HepG2 (cell line): Measurements from ENCODE around the gene ZFHX3. TPM values are rescaled to one million over a fixed set of nuclear protein-coding genes. Genes with fewer than 3 reads are reported as not detected.

Experiments
- AKAP8 ChIP-seq: sonication (generic); formaldehyde crosslinking; IDR thresholded peaks from 2 replicates; pipeline ENCODE4 v1.5.1; 2020; ENCODE audit warnings: mild to moderate bottlenecking, missing genetic modification reagents
- CBX5 ChIP-seq: sonication (generic); formaldehyde crosslinking; IDR thresholded peaks from 2 replicates; pipeline ENCODE4 v1.4.0; 2020; ENCODE audit warnings: missing genetic modification reagents, borderline replicate concordance
- CREB1 ChIP-seq, 2 experiments: fragments of 450-650 bp in 1 of 2; IDR thresholded peaks; 2 replicates each; pipeline ENCODE4 v1.6.1; 2016 to 2017; ENCODE audit warnings: control low read depth in 1 of 2, mild to moderate bottlenecking in 1 of 2, missing compliant biosample characterization in 1 of 2, missing genetic modification characterization in 1 of 2
- GFI1 ChIP-seq: sonication (generic); formaldehyde crosslinking; IDR thresholded peaks from 2 replicates; pipeline ENCODE4 v1.5.0; 2020; ENCODE audit warnings: missing genetic modification reagents, mild to moderate bottlenecking, borderline replicate concordance
- KLF6 ChIP-seq: IDR thresholded peaks from 2 replicates; pipeline ENCODE4 v1.8.0; 2016; ENCODE audit warnings: missing biosample characterization, missing genetic modification reagents
- NFE2L1 ChIP-seq: sonication (generic); formaldehyde crosslinking; IDR thresholded peaks from 2 replicates; pipeline ENCODE4 v1.4.0; 2020; ENCODE audit warnings: missing genetic modification reagents, mild to moderate bottlenecking, borderline replicate concordance
- SAP130 ChIP-seq: IDR thresholded peaks from 2 replicates; pipeline ENCODE4 v1.6.1; 2016; ENCODE audit warnings: low read depth
- SATB2 ChIP-seq: sonication (generic); formaldehyde crosslinking; IDR thresholded peaks from 2 replicates; pipeline ENCODE4 v1.5.0; 2020; ENCODE audit warnings: missing genetic modification reagents
- SKI ChIP-seq: fragments of 450-650 bp; IDR thresholded peaks from one replicate; pipeline ENCODE4 v1.6.1; 2018; ENCODE audit warnings: mild to moderate bottlenecking; ENCODE audit not compliant: partially characterized antibody
- U2AF1 ChIP-seq: fragments of 200-400 bp; formaldehyde crosslinking; optimal IDR thresholded peaks from 2 replicates; pipeline ENCODE3; 2017; ENCODE audit warnings: mild to moderate bottlenecking, low read depth, low read length
- ZBTB43 ChIP-seq: sonication (generic); formaldehyde crosslinking; conservative IDR thresholded peaks from 2 replicates; pipeline ENCODE4 v1.4.0; 2020; ENCODE audit warnings: missing genetic modification reagents
- ZFP90 ChIP-seq: sonication (generic); formaldehyde crosslinking; IDR thresholded peaks from 2 replicates; pipeline ENCODE4 v1.8.0; 2022; ENCODE audit warnings: missing genetic modification reagents, mild to moderate bottlenecking, inconsistent platforms, borderline replicate concordance
- ZNF761 ChIP-seq: sonication (generic); formaldehyde crosslinking; conservative IDR thresholded peaks from 2 replicates; pipeline ENCODE4 v1.4.0; 2020; ENCODE audit warnings: mild to moderate bottlenecking, missing genetic modification reagents
- ZNF784 ChIP-seq: sonication (generic); formaldehyde crosslinking; IDR thresholded peaks from 2 replicates; pipeline ENCODE4 v1.5.1; 2020; ENCODE audit warnings: missing genetic modification reagents, mild to moderate bottlenecking, borderline replicate concordance
- ZSCAN25 ChIP-seq: sonication (generic); formaldehyde crosslinking; IDR thresholded peaks from 2 replicates; pipeline ENCODE4 v1.8.0; 2022; ENCODE audit warnings: mild to moderate bottlenecking, missing genetic modification reagents
- polyA plus RNA-seq, 8 experiments: library from polyadenylated mRNA; depleted of rRNA in 3 of 8; stranded (reverse) in 7 of 8; unstranded in 1 of 8; fragments of >200 nt; fragmentation: Illumina TruSeq in 4 of 8; extraction: Trizol in 4 of 8; gene quantifications; 2 replicates each; pipeline versions ENCODE4 v1.2.1 to v1.2.3, GENCODE V29; 2011 to 2016; ENCODE audit warnings: low read depth in 4 of 8, missing spikeins in 1 of 8, mixed read lengths in 1 of 8; ENCODE audit not compliant: insufficient read depth in 1 of 8
- total RNA-seq, 5 experiments: library from RNA; depleted of rRNA; stranded (reverse); fragments of >200 nt; fragmentation: Illumina TruSeq; extraction: Trizol; gene quantifications; 2 replicates each; pipeline ENCODE4 v1.2.3, GENCODE V29; 2016; ENCODE audit warnings: low read depth in 1 of 5
- TF ChIP-seq, protein P1 (sequence below): sonication (generic); formaldehyde crosslinking; IDR thresholded peaks from 2 replicates; pipeline ENCODE4 v1.8.1; 2022; ENCODE audit warnings: mild to moderate bottlenecking, missing genetic modification reagents
- TF ChIP-seq, protein P2 (sequence below): sonication (generic); formaldehyde crosslinking; IDR thresholded peaks from 2 replicates; pipeline ENCODE4 v1.4.0; 2020; ENCODE audit warnings: missing genetic modification reagents, borderline replicate concordance
- TF ChIP-seq, protein P3 (sequence below): sonication (generic); formaldehyde crosslinking; IDR thresholded peaks from 2 replicates; pipeline ENCODE4 v1.5.0; 2020; ENCODE audit warnings: missing genetic modification reagents
- TF ChIP-seq, protein P4 (sequence below): sonication (generic); formaldehyde crosslinking; IDR thresholded peaks from 2 replicates; pipeline ENCODE4 v1.8.0; 2022; ENCODE audit warnings: missing genetic modification reagents, mild to moderate bottlenecking, borderline replicate concordance

The ZFHX3 gene
- total and polyA plus RNA-seq, 2 of the 13 experiments (the other 11 are each of a cell fraction or from before 2014, with no cell fraction given) = 5.0 to 6.0 TPM

GRCh38 chr16:72947379-72948237 lies 100.3 kb downstream of the ZFHX3 start (continued):
- TF ChIP-seq, protein P1, sequence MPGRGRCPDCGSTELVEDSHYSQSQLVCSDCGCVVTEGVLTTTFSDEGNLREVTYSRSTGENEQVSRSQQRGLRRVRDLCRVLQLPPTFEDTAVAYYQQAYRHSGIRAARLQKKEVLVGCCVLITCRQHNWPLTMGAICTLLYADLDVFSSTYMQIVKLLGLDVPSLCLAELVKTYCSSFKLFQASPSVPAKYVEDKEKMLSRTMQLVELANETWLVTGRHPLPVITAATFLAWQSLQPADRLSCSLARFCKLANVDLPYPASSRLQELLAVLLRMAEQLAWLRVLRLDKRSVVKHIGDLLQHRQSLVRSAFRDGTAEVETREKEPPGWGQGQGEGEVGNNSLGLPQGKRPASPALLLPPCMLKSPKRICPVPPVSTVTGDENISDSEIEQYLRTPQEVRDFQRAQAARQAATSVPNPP (CRISPR knock-in tag) = no peak
- TF ChIP-seq, protein P2, sequence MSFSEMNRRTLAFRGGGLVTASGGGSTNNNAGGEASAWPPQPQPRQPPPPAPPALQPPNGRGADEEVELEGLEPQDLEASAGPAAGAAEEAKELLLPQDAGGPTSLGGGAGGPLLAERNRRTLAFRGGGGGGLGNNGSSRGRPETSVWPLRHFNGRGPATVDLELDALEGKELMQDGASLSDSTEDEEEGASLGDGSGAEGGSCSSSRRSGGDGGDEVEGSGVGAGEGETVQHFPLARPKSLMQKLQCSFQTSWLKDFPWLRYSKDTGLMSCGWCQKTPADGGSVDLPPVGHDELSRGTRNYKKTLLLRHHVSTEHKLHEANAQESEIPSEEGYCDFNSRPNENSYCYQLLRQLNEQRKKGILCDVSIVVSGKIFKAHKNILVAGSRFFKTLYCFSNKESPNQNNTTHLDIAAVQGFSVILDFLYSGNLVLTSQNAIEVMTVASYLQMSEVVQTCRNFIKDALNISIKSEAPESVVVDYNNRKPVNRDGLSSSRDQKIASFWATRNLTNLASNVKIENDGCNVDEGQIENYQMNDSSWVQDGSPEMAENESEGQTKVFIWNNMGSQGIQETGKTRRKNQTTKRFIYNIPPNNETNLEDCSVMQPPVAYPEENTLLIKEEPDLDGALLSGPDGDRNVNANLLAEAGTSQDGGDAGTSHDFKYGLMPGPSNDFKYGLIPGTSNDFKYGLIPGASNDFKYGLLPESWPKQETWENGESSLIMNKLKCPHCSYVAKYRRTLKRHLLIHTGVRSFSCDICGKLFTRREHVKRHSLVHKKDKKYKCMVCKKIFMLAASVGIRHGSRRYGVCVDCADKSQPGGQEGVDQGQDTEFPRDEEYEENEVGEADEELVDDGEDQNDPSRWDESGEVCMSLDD (CRISPR knock-in tag) = no peak
- no peak; the same call in 1 of the 2 replicates for TF ChIP-seq AKAP8 (CRISPR knock-in tag)
- TF ChIP-seq ZFP90 (CRISPR knock-in tag) = no peak
- peak; percentile 11; the same call in 1 of the 2 replicates for TF ChIP-seq CREB1 (IDR thresholded peaks at IDR 0.05)
- peak; percentile 56 for TF ChIP-seq CREB1 (CRISPR knock-in tag; IDR thresholded peaks at IDR 0.05)
- TF ChIP-seq SAP130 (CRISPR knock-in tag) = peak; percentile 83
- peak; percentile 39; the same call in 1 of the 2 replicates for TF ChIP-seq ZBTB43 (CRISPR knock-in tag)
- no peak for TF ChIP-seq U2AF1
- TF ChIP-seq ZNF784 = 0 out of 2 replicates have a peak, but pooled peaks have one; percentile 40
- TF ChIP-seq, protein P3, sequence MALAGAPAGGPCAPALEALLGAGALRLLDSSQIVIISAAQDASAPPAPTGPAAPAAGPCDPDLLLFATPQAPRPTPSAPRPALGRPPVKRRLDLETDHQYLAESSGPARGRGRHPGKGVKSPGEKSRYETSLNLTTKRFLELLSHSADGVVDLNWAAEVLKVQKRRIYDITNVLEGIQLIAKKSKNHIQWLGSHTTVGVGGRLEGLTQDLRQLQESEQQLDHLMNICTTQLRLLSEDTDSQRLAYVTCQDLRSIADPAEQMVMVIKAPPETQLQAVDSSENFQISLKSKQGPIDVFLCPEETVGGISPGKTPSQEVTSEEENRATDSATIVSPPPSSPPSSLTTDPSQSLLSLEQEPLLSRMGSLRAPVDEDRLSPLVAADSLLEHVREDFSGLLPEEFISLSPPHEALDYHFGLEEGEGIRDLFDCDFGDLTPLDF (CRISPR knock-in tag) = no peak
- TF ChIP-seq, protein P4, sequence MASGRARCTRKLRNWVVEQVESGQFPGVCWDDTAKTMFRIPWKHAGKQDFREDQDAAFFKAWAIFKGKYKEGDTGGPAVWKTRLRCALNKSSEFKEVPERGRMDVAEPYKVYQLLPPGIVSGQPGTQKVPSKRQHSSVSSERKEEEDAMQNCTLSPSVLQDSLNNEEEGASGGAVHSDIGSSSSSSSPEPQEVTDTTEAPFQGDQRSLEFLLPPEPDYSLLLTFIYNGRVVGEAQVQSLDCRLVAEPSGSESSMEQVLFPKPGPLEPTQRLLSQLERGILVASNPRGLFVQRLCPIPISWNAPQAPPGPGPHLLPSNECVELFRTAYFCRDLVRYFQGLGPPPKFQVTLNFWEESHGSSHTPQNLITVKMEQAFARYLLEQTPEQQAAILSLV (CRISPR knock-in tag) = 0 out of 2 replicates have a peak, but pooled peaks have one; percentile 24
- TF ChIP-seq SATB2 (CRISPR knock-in tag) = 0 out of 2 replicates have a peak, but pooled peaks have one; percentile 36
- TF ChIP-seq CBX5 (CRISPR knock-in tag) = peak; percentile 84; the same call in 1 of the 2 replicates
- no peak for TF ChIP-seq NFE2L1 (CRISPR knock-in tag)
- TF ChIP-seq ZNF761 (CRISPR knock-in tag) = peak; percentile 50; the same call in 1 of the 2 replicates
- peak; percentile 89 for TF ChIP-seq SKI
- no peak for TF ChIP-seq KLF6
- peak; percentile 72; the same call in 1 of the 2 replicates for TF ChIP-seq GFI1 (CRISPR knock-in tag)
- TF ChIP-seq ZSCAN25 (CRISPR knock-in tag) = 0 out of 2 replicates have a peak, but pooled peaks have one; percentile 34
